Dendritic cell treated with granulocyte-macrophage colony-stimulating factor and Interleukin-4, amounts not matched to agents 40 ng/mL and 50 ng/mL, for 4 days (primary cell): ENCODE results near the gene BUB1.
"Not testable (repeated sequence)": the region's sequence is repeated elsewhere in the genome, so short reads cannot be mapped to it uniquely, and the experiment has no call there.

ENCODE experiments used
- H3K27ac Mint-ChIP-seq: one replicate; pipeline ENCODE4 v1.8.0; 2022; ENCODE audit warnings: mild to moderate bottlenecking, mixed read lengths
- H3K27me3 Mint-ChIP-seq: one replicate; pipeline ENCODE4 v1.8.0; 2022; ENCODE audit warnings: mild to moderate bottlenecking, mixed read lengths
- H3K36me3 Mint-ChIP-seq: one replicate; pipeline ENCODE4 v1.8.0; 2022; ENCODE audit warnings: low read depth, mixed read lengths
- H3K4me1 Mint-ChIP-seq: one replicate; pipeline ENCODE4 v1.8.0; 2022; ENCODE audit warnings: low read depth, mixed read lengths
- H3K4me3 Mint-ChIP-seq: one replicate; pipeline ENCODE4 v1.8.0; 2022; ENCODE audit warnings: mild to moderate bottlenecking, moderate library complexity, mixed read lengths
- H3K9me3 Mint-ChIP-seq: one replicate; pipeline ENCODE4 v1.8.0; 2022; ENCODE audit warnings: mixed read lengths
- intact Hi-C: fragments of 100-400 bp; cut with micrococcal nuclease; formaldehyde crosslinking; loops from one replicate; pipeline ENCODE4 v1.15.0; 2022

BUB1 gene

DNA sequence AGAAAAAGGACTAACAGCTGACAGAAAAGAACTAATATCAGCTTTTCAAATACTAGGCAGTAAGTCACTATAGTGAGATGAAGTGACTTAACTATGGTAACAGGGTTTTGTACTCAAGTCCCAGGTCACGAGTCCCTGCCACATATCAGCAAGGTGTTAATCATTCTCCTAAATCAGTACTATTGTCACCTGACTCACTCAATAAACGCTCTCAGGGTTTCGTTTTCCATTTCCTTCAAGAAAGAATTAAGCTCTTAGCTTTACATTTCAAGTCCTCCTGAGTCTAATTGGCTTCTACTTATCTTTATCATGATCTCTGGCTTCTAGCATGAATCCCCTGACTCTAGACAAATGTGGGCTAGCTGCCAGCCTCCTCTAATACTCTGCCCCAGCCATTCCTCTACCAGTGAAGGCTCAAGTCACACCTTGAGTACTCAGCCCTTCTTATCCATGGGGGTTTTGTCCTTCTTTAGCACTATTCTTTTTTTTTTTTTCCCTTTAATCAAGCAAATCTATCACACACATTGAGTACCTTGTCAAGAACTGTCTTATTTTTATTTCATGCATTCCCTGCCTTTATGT is 20.0 kb downstream of the BUB1 start:
- no peaks in the 10 kb centered on the region for H3K9me3 Mint-ChIP-seq
- peaks cover 25% of the 10 kb centered on the region for H3K36me3 Mint-ChIP-seq
- no peak overlapping the region for H3K27ac Mint-ChIP-seq
- H3K4me3 Mint-ChIP-seq = no peak overlapping the region
- H3K4me1 Mint-ChIP-seq = no peaks in the 10 kb centered on the region
- intact Hi-C loops = no loop called here
- H3K27me3 Mint-ChIP-seq = no peaks in the 10 kb centered on the region

DNA sequence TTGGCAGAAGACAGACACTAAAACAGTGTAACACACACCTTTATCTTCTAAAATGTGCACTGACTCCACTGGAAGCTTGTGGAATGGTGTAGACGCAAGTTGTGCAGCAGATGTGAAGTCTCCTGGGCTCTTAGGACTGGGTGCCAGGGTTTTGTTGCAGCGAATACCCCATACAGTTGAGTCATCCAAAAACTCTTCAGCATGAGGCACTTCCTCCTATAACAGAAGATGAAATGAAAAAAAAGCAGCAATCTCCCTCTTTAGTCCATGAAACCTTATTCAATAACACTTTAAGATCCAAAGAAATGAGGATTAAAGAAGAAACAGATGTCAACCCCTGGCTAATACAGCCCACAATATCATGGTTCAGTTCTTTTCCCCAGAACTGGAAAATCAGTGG is 22.2 kb downstream of the BUB1 start:
- H3K36me3 Mint-ChIP-seq = peaks cover 25% of the 10 kb centered on the region
- H3K9me3 Mint-ChIP-seq = no peaks in the 10 kb centered on the region
- no peak overlapping the region for H3K27ac Mint-ChIP-seq
- H3K27me3 Mint-ChIP-seq = no peaks in the 10 kb centered on the region
- H3K4me1 Mint-ChIP-seq = no peaks in the 10 kb centered on the region
- intact Hi-C loops = no loop called here
- no peak overlapping the region for H3K4me3 Mint-ChIP-seq

DNA sequence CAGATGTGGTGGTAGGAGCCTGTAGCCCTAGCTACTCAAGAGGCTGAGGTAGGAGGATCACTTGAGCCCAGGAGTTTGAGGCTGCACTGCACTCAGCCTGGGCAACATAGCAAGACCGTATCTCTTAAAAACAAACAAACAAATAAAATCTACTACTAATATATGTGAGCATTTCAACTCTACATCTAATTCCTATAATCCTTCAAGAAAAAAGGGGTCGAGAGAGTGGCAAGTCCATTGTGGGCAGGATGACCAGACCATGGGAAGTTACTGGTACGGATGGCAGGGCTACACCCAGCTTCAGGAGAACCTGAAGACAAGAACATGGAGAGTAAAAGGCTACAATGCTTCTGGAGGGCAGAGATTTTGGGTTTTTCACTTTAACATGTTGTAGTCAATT is 24.0 kb downstream of the BUB1 start:
- no peaks in the 10 kb centered on the region for H3K27me3 Mint-ChIP-seq

DNA sequence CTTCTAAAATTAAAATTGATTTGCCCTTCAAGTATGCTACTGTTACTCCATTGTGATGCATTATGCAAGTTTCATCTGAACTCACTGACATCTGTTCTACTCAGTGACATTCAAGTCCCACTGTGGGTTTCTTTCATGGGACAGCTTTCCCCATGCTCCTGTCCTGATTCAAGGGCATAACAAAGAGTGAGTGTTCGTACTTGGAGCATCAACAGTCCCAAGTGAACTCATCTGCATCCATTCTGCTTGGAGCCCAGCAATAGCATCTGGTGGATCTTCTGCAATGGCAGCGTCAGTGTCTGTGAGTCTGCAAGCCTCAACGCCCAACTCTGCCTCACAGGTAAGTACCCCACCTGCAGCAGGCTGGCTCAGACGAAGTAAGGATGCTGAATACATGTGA is 27.5 kb downstream of the BUB1 start:
- no peak overlapping the region for H3K4me3 Mint-ChIP-seq
- no peaks in the 10 kb centered on the region for H3K4me1 Mint-ChIP-seq
- intact Hi-C loops = no loop called here
- no peak overlapping the region for H3K27ac Mint-ChIP-seq
- peaks cover 11% of the 10 kb centered on the region for H3K36me3 Mint-ChIP-seq
- H3K9me3 Mint-ChIP-seq = no peaks in the 10 kb centered on the region
- H3K27me3 Mint-ChIP-seq = no peaks in the 10 kb centered on the region

More for the DNA sequence above, 24.0 kb downstream of the BUB1 start:
- H3K4me3 Mint-ChIP-seq = no peak overlapping the region
- H3K36me3 Mint-ChIP-seq = peaks cover 19% of the 10 kb centered on the region
- H3K27ac Mint-ChIP-seq = no peak overlapping the region
- H3K4me1 Mint-ChIP-seq = no peaks in the 10 kb centered on the region
- no peaks in the 10 kb centered on the region for H3K9me3 Mint-ChIP-seq
- intact Hi-C loops = no loop called here

DNA sequence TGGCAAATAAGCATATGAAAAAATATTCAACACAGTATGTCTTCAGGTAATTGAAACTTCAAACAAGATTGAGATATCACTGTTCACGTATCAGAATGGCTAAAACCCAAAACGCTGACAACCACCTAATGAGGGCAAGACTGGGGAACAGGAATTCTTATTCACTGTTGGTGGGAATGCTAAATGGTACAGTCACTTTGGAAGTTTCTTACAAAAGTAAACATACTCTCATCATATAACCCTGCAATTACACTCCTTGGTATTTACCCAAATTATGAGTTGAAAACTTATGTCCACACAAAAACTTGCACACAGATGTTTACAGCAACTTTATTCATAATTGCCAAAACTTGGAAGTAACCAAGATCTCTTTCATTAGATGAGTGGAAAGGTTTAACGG is 30.1 kb downstream of the BUB1 start:
- H3K4me1 Mint-ChIP-seq = no peaks in the 10 kb centered on the region
- peaks cover 6% of the 10 kb centered on the region for H3K36me3 Mint-ChIP-seq
- intact Hi-C loops = no loop called here
- no peak overlapping the region for H3K4me3 Mint-ChIP-seq
- no peaks in the 10 kb centered on the region for H3K27me3 Mint-ChIP-seq
- H3K27ac Mint-ChIP-seq = no peak overlapping the region
- no peaks in the 10 kb centered on the region for H3K9me3 Mint-ChIP-seq

DNA sequence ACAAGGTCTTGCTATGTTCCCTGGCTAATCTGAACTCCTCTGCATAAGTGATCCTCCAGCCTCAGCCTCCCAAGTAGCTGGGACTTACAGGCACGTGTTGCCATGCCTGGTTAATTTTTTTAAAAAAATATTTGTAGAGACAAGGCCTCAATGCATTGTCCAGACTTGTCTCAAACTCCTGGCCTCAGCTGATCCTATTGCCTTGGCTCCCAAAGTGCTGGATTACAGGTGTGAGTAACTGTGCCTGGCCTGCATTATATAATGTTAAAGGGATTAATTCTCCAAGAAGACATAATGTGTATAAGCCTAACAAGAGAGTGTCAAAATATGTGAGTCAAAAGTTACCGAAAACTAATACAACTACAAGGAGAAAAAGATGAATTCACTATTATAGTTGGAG is 32.2 kb downstream of the BUB1 start:
- no peaks in the 10 kb centered on the region for H3K4me1 Mint-ChIP-seq
- H3K36me3 Mint-ChIP-seq = peaks cover 11% of the 10 kb centered on the region
- H3K27me3 Mint-ChIP-seq = no peaks in the 10 kb centered on the region
- no peak overlapping the region for H3K27ac Mint-ChIP-seq
- H3K4me3 Mint-ChIP-seq = no peak overlapping the region
- H3K9me3 Mint-ChIP-seq = no peaks in the 10 kb centered on the region
- intact Hi-C loops = no loop called here

DNA sequence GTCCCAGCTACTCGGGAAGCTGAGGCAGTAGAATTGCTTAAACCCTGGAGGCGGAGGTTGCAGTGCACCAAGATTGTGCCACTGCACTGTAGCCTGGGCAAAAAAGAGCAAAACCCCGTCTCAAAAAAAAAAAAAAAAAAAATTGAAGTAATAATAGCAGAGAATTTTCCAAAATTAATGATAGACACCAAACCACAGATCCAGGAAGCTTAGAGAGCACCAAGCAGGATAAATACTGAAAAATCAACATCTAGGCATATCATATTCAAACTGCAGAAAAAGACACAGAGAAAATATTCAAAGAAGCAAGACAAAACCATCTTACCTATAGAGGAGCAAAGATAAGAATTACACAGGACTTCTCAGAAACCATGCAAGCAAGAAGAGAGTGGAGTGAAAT is 33.5 kb downstream of the BUB1 start:
- Mint-ChIP-seq H3K4me1 (no peaks in the 10 kb centered on the region), H3K4me3 (no peak overlapping the region), H3K27me3 (no peaks in the 10 kb centered on the region), H3K9me3 (no peaks in the 10 kb centered on the region), H3K36me3 (peaks cover 16% of the 10 kb centered on the region), H3K27ac (no peak overlapping the region)
- intact Hi-C loops = no loop called here

DNA sequence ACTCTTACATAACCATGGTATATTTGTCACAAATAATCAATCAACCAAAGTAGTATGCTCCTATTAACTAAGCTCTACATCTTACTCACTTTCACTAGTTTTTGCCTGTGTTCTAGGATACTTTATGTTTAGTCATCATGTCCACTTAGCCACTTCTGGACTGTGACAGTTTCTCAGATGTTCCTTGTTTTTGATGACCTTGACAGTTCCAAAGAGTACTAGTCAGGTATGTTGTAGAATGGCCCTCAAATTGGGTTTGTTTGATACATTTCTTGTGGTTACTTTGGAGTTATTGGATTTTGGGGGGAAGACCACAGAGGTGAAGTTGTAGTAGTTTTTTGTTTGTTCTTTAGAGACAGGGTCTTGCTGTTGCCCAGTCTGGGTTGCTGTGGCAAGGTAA is 35.5 kb downstream of the BUB1 start:
- Mint-ChIP-seq H3K36me3 (peaks cover 21% of the 10 kb centered on the region), H3K4me1 (no peaks in the 10 kb centered on the region)

DNA sequence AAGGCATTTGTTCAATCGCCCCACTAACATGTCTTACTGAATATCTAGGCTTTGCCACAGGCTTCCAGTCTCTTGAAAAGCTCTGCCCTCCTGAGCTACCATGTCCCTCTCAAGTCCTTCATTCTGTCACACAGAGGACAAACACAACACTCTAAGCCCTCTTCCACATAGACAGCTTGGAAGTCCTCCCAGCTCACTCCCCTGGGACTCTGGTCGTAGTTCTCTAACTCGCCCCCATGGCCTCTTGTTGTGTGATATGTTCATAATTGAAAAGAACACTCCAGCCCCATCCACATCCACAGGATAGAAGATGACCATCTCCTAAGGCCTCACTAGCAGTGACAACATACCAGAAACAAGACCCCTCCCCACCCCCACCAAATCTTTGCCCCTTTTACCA is 37.9 kb downstream of the BUB1 start:
- H3K9me3 Mint-ChIP-seq = no peaks in the 10 kb centered on the region
- no peak overlapping the region for H3K27ac Mint-ChIP-seq
- no peak overlapping the region for H3K4me3 Mint-ChIP-seq
- H3K27me3 Mint-ChIP-seq = no peaks in the 10 kb centered on the region
- peaks cover 25% of the 10 kb centered on the region for H3K36me3 Mint-ChIP-seq
- H3K4me1 Mint-ChIP-seq = no peaks in the 10 kb centered on the region
- intact Hi-C loops = no loop called here

More for the DNA sequence above, 35.5 kb downstream of the BUB1 start:
- Mint-ChIP-seq H3K27ac (no peak overlapping the region), H3K27me3 (no peaks in the 10 kb centered on the region), H3K4me3 (no peak overlapping the region), H3K9me3 (no peaks in the 10 kb centered on the region)
- intact Hi-C loops = no loop called here

DNA sequence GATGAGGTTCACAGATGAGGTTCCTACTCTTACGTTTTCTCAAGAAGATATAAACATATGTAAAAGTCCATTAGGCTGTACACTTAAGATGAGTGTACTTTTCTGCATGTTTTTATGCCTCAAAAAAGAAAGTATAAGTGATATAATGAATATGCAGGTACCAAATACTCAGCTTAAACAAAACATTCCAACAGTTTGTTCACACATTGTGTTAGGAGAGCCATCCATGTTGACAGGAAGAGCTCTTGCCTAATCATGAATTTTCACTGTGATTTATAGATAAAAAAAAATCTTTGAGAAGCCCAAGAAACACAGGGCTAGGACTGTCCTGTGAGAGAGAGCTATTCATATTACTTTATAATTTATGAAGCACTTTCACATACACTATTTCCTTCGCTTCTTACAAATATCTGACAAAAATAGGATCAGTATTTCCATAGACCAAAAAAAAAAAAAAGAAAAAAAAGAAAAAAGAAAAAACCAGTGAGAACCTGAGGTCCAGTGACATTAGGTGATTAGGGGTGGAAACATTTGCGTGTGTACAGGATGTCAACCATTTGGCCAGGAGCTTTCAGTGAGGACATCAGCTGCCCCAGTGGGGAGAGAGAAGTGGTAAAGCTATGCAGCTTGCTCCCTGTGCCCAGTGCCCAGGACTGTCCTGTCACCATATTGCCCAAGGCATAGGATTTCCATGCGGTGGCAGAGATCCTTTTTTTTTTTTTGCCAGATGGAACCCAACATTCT is 38.7 kb downstream of the BUB1 start:
- Mint-ChIP-seq H3K4me3 (no peak overlapping the region), H3K4me1 (no peaks in the 10 kb centered on the region), H3K36me3 (peaks cover 25% of the 10 kb centered on the region), H3K9me3 (no peaks in the 10 kb centered on the region), H3K27ac (no peak overlapping the region), H3K27me3 (no peaks in the 10 kb centered on the region)
- intact Hi-C loops = no loop called here

DNA sequence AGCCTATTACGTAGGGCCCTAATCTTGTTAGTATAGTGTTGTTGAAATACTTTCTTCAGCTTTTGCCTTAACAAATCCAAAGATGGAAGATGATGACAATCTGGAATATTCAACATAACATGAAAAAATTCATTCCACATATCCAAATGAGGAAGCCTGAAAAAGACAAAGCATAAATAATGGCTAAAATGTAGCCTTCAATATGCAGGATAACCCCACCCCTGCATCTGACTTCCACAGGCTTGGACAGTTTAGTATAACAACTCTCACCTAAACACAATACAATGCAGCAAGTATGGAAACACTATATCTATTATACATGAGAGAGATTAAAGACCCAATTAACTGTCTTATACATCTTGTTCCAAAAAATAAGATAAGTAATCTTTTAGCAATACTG is 39.9 kb downstream of the BUB1 start:
- Mint-ChIP-seq H3K4me1 (no peaks in the 10 kb centered on the region), H3K4me3 (no peak overlapping the region), H3K27me3 (no peaks in the 10 kb centered on the region), H3K36me3 (peaks cover 25% of the 10 kb centered on the region), H3K27ac (no peak overlapping the region), H3K9me3 (no peaks in the 10 kb centered on the region)
- intact Hi-C loops = no loop called here

DNA sequence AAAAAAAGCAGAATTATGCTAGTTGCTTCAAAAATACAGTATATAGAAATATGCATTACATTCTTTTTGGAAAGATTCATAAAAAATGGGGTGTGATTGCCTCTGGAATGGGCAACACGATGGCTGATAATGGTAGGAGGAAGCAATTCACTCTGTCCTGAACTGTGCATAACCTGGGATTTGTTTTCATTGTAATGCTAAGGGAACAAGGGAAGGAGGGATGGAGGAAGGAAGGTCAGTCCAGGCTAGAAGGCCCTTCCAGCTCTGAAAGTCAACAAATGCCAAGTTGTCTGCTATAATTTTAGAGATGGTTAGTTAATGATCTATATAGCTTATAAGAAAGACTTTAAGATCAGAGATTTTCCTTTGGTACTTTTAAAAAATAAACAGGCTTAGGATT is 40.8 kb downstream of the BUB1 start:
- Mint-ChIP-seq H3K4me1 (no peaks in the 10 kb centered on the region), H3K36me3 (peaks cover 25% of the 10 kb centered on the region), H3K27me3 (no peaks in the 10 kb centered on the region), H3K4me3 (no peak overlapping the region), H3K27ac (no peak overlapping the region), H3K9me3 (no peaks in the 10 kb centered on the region)
- intact Hi-C loops = no loop called here

DNA sequence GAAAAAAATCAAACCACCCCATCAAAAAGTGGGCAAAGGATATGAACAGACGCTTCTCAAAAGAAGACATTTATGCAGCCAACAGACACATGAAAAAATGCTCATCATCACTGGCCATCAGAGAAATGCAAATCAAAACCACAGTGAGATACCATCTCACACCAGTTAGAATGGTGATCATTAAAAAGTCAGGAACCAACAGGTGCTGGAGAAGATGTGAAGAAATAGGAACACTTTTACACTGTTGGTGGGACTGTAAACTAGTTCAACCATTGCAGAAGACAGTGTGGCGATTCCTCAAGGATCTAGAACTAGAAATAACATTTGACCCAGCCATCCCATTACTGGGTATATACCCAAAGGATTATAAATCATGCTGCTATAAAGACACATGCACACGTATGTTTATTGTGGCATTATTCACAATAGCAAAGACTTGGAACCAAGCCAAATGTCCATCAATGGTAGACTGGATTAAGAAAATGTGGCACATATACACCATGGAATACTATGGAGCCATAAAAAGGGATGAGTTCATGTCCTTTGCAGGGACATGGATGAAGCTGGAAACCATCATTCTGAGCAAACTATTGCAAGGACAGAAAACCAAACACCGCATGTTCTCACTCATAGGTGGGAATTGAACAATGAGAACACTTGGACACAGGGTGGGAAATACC is 41.8 kb downstream of the BUB1 start:
- H3K9me3 Mint-ChIP-seq, H3K27ac Mint-ChIP-seq, H3K4me1 Mint-ChIP-seq, H3K27me3 Mint-ChIP-seq, intact Hi-C loops, H3K4me3 Mint-ChIP-seq: not testable (repeated sequence)
- peaks cover 25% of the 10 kb centered on the region for H3K36me3 Mint-ChIP-seq

DNA sequence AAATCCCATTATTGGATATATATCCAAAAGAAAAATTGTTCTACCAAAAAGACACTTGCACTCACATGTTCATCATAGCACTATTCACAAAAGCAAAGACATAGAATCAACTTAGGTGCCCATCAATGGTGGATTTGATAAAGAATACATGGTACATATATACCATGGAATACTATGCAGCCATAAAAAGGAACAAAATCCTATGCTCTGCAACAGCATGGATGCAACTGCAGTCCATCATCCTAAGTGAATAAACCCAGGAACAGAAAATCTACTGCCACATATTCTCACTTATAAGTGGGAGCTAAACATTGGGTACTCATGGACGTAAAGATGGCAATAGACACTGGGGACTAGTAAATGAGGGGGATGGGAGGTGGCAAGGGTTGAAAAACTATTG is 50.5 kb downstream of the BUB1 start:
- H3K4me3 Mint-ChIP-seq, intact Hi-C loops, H3K4me1 Mint-ChIP-seq, H3K9me3 Mint-ChIP-seq, H3K36me3 Mint-ChIP-seq, H3K27me3 Mint-ChIP-seq, H3K27ac Mint-ChIP-seq: not testable (repeated sequence)
